ENCODE data around the gene LHFPL3. TPM values are rescaled to one million over a fixed set of nuclear protein-coding genes. Genes with fewer than 3 reads are reported as not detected.

The LHFPL3 gene
- total RNA-seq, 2 donors from 2014 or later = not detected

- Histone ChIP-seq H3K9me3 (no peaks in the 10 kb centered on the region), H3K27me3 (replicated peaks; ENCODE audit: insufficient read depth) (no peaks in the 10 kb centered on the region), H3K4me3 (no peak overlapping the region), H3K27ac (no peak overlapping the region), H3K4me1 (ENCODE audit: control insufficient read depth in 1 of 2, low read depth in 2 of 2) (no peaks in the 10 kb centered on the region), H3K36me3 (no peaks in the 10 kb centered on the region)
- TF ChIP-seq CTCF (IDR thresholded peaks at IDR 0.05) = no peak
- ATAC-seq (ENCODE audit: insufficient number of reproducible peaks, low FRiP score, low read depth) (no peak), DNase-seq (ENCODE audit: low spot score) (no peak)
These were observed 486.4 kb downstream of the LHFPL3 start for GRCh38 chr7:104814671-104815400.

- no peak overlapping the region for H3K4me3 ChIP-seq
- H3K4me1 ChIP-seq (ENCODE audit: control insufficient read depth in 1 of 2, low read depth in 2 of 2) = no peaks in the 10 kb centered on the region
- DNase-seq (ENCODE audit: low spot score) (no peak), ATAC-seq (ENCODE audit: insufficient number of reproducible peaks, low FRiP score, low read depth) (no peak)
- no peaks in the 10 kb centered on the region for H3K36me3 ChIP-seq
- H3K27me3 ChIP-seq (replicated peaks; ENCODE audit: insufficient read depth) = no peaks in the 10 kb centered on the region
- no peaks in the 10 kb centered on the region for H3K9me3 ChIP-seq
- no peak for TF ChIP-seq CTCF (IDR thresholded peaks at IDR 0.05)
- no peak overlapping the region for H3K27ac ChIP-seq
These were observed 488.1 kb downstream of the LHFPL3 start for GRCh38 chr7:104816537-104816936.

- H3K27ac ChIP-seq = no peak overlapping the region
- DNase-seq (ENCODE audit: low spot score) = no peak
These were observed 490.8 kb downstream of the LHFPL3 start for GRCh38 chr7:104818961-104819880.

GRCh38 chr7:104820836-104821535 lies 492.6 kb downstream of the LHFPL3 start:
- Histone ChIP-seq H3K4me1 (ENCODE audit: control insufficient read depth in 1 of 2, low read depth in 2 of 2) (no peaks in the 10 kb centered on the region), H3K9me3 (no peaks in the 10 kb centered on the region), H3K27me3 (replicated peaks; ENCODE audit: insufficient read depth) (no peaks in the 10 kb centered on the region), H3K4me3 (no peak overlapping the region), H3K36me3 (no peaks in the 10 kb centered on the region), H3K27ac (no peak overlapping the region)
- no peak for ATAC-seq (ENCODE audit: insufficient number of reproducible peaks, low FRiP score, low read depth)
- DNase-seq (ENCODE audit: low spot score) = no peak
- no peak for TF ChIP-seq CTCF (IDR thresholded peaks at IDR 0.05)

More at GRCh38 chr7:104818961-104819880, 490.8 kb downstream of the LHFPL3 start:
- no peaks in the 10 kb centered on the region for H3K36me3 ChIP-seq
- H3K9me3 ChIP-seq = no peaks in the 10 kb centered on the region
- no peak for TF ChIP-seq CTCF (IDR thresholded peaks at IDR 0.05)
- H3K4me1 ChIP-seq (ENCODE audit: control insufficient read depth in 1 of 2, low read depth in 2 of 2) = no peaks in the 10 kb centered on the region
- no peak for ATAC-seq (ENCODE audit: insufficient number of reproducible peaks, low FRiP score, low read depth)
- H3K4me3 ChIP-seq = no peak overlapping the region
- H3K27me3 ChIP-seq (replicated peaks; ENCODE audit: insufficient read depth) = no peaks in the 10 kb centered on the region

- Histone ChIP-seq H3K4me1 (ENCODE audit: control insufficient read depth in 1 of 2, low read depth in 2 of 2) (no peaks in the 10 kb centered on the region), H3K4me3 (no peak overlapping the region), H3K27me3 (replicated peaks; ENCODE audit: insufficient read depth) (no peaks in the 10 kb centered on the region), H3K9me3 (no peaks in the 10 kb centered on the region), H3K27ac (no peak overlapping the region), H3K36me3 (no peaks in the 10 kb centered on the region)
- no peak for TF ChIP-seq CTCF (IDR thresholded peaks at IDR 0.05)
- ATAC-seq (ENCODE audit: insufficient number of reproducible peaks, low FRiP score, low read depth) (no peak), DNase-seq (ENCODE audit: low spot score) (no peak)
These were observed 494.8 kb downstream of the LHFPL3 start for GRCh38 chr7:104823177-104823576.
